ENCODE data around the gene DGKI. TPM values are rescaled to one million over a fixed set of nuclear protein-coding genes. Genes with fewer than 3 reads are reported as not detected.

DGKI gene
- total RNA-seq, 1 donor from 2014 or later = 5.5 TPM

GRCh38 chr7:137742051-137742450, 104.7 kb downstream of the DGKI start:
- H3K9ac ChIP-seq = no peak overlapping the region
- H3K4me1 ChIP-seq = peaks cover under 1% of the 10 kb centered on the region
- Mint-ChIP-seq H3K9me3 (peaks cover 15% of the 10 kb centered on the region), H3K4me3 (no peak overlapping the region), H3K27me3 (ENCODE audit: insufficient read depth, low read depth) (peaks cover 4% of the 10 kb centered on the region), H3K27ac (no peak overlapping the region), H3K4me1 (peaks cover 5% of the 10 kb centered on the region), H3K36me3 (no peaks in the 10 kb centered on the region)
- no peaks in the 10 kb centered on the region for H3F3A ChIP-seq (ENCODE audit: low read depth)
- no peaks in the 10 kb centered on the region for H4K20me1 ChIP-seq (ENCODE audit: low read depth)
- H2AFZ ChIP-seq (replicated peaks) = no peak overlapping the region
- H3K27me3 ChIP-seq = no peaks in the 10 kb centered on the region
- H3K4me3 ChIP-seq = no peak overlapping the region
- H3K9me3 ChIP-seq (ENCODE audit: low read depth) = no peaks in the 10 kb centered on the region
- H3K36me3 ChIP-seq = no peaks in the 10 kb centered on the region
- no peak overlapping the region for H3K27ac ChIP-seq
- DNase-seq (ENCODE audit: low spot score) = no peak
- no peaks in the 10 kb centered on the region for H3K79me2 ChIP-seq (ENCODE audit: low read depth)
- TF ChIP-seq EZH2phosphoT487 (IDR thresholded peaks at IDR 0.05) (no peak), EZH2 (IDR thresholded peaks at IDR 0.05) (no peak)
- TF ChIP-seq, protein P1, sequence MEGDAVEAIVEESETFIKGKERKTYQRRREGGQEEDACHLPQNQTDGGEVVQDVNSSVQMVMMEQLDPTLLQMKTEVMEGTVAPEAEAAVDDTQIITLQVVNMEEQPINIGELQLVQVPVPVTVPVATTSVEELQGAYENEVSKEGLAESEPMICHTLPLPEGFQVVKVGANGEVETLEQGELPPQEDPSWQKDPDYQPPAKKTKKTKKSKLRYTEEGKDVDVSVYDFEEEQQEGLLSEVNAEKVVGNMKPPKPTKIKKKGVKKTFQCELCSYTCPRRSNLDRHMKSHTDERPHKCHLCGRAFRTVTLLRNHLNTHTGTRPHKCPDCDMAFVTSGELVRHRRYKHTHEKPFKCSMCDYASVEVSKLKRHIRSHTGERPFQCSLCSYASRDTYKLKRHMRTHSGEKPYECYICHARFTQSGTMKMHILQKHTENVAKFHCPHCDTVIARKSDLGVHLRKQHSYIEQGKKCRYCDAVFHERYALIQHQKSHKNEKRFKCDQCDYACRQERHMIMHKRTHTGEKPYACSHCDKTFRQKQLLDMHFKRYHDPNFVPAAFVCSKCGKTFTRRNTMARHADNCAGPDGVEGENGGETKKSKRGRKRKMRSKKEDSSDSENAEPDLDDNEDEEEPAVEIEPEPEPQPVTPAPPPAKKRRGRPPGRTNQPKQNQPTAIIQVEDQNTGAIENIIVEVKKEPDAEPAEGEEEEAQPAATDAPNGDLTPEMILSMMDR (IDR thresholded peaks at IDR 0.05) = no peak
- no peak overlapping the region for H3K4me2 ChIP-seq

GRCh38 chr7:137741443-137741842, 105.3 kb downstream of the DGKI start:
- no peaks in the 10 kb centered on the region for H3K36me3 Mint-ChIP-seq
- DNase-seq (ENCODE audit: low spot score) = no peak
- Histone ChIP-seq H3K79me2 (ENCODE audit: low read depth) (no peaks in the 10 kb centered on the region), H3K4me1 (no peaks in the 10 kb centered on the region), H3K27ac (no peak overlapping the region), H3K9ac (no peak overlapping the region), H2AFZ (replicated peaks) (no peak overlapping the region), H3K27me3 (no peaks in the 10 kb centered on the region), H3K9me3 (ENCODE audit: low read depth) (no peaks in the 10 kb centered on the region), H4K20me1 (ENCODE audit: low read depth) (no peaks in the 10 kb centered on the region), H3F3A (ENCODE audit: low read depth) (no peaks in the 10 kb centered on the region), H3K4me2 (no peak overlapping the region), H3K36me3 (no peaks in the 10 kb centered on the region), H3K4me3 (no peak overlapping the region)
- H3K4me1 Mint-ChIP-seq = peaks cover 5% of the 10 kb centered on the region
- TF ChIP-seq EZH2phosphoT487 (IDR thresholded peaks at IDR 0.05) = no peak
- TF ChIP-seq, protein P1 (IDR thresholded peaks at IDR 0.05) = no peak
- no peak for TF ChIP-seq EZH2 (IDR thresholded peaks at IDR 0.05)
- peaks cover 4% of the 10 kb centered on the region for H3K27me3 Mint-ChIP-seq (ENCODE audit: insufficient read depth, low read depth)
- H3K9me3 Mint-ChIP-seq = peaks cover 15% of the 10 kb centered on the region
- no peak overlapping the region for H3K27ac Mint-ChIP-seq
- no peak overlapping the region for H3K4me3 Mint-ChIP-seq

DNA sequence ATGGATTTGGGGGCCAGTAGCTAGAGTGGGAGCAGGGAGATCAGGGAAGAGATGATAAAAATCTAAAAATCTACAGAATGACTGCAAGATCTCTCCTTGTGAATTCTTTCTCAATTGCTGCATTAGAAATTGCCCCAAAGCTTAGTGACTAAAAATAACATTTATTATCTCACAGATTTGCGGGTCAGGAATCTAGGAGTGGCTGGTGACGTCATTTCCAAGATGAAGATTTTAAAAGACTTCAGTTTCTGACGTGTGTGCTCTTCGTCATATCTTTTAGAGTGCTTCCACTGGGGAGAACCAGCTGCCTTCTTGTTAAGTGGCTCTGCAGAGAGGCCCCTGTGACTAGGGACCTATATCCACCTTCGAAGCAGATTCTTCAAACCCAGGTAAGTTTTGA, 112.6 kb downstream of the DGKI start:
- no peaks in the 10 kb centered on the region for H3K4me1 Mint-ChIP-seq
- no peak overlapping the region for H3K4me2 ChIP-seq
- no peaks in the 10 kb centered on the region for H3K27me3 Mint-ChIP-seq (ENCODE audit: insufficient read depth, low read depth)

More for the DNA sequence above, 112.6 kb downstream of the DGKI start:
- Histone ChIP-seq H3K9ac (no peak overlapping the region), H3K4me3 (no peak overlapping the region), H2AFZ (replicated peaks) (no peak overlapping the region), H3K4me1 (no peaks in the 10 kb centered on the region), H3K79me2 (ENCODE audit: low read depth) (no peaks in the 10 kb centered on the region), H3K9me3 (ENCODE audit: low read depth) (no peaks in the 10 kb centered on the region), H4K20me1 (ENCODE audit: low read depth) (no peaks in the 10 kb centered on the region), H3K27ac (no peak overlapping the region), H3F3A (ENCODE audit: low read depth) (no peaks in the 10 kb centered on the region), H3K36me3 (no peaks in the 10 kb centered on the region), H3K27me3 (no peaks in the 10 kb centered on the region)
- Mint-ChIP-seq H3K27ac (no peak overlapping the region), H3K4me3 (no peak overlapping the region), H3K9me3 (no peaks in the 10 kb centered on the region), H3K36me3 (no peaks in the 10 kb centered on the region)
- no peak for DNase-seq (ENCODE audit: low spot score)
- TF ChIP-seq, protein P1 (IDR thresholded peaks at IDR 0.05) = no peak
- TF ChIP-seq EZH2 (IDR thresholded peaks at IDR 0.05) (no peak), EZH2phosphoT487 (IDR thresholded peaks at IDR 0.05) (no peak)

Data from neural progenitor cell (in vitro differentiated cells).